GM18498 (cell line): ENCODE data around the gene PPL.

Experiments used
- ATAC-seq: cut with Tn5 transposase; IDR thresholded peaks from one replicate; pipeline ENCODE4 v1.9.1; 2021; ENCODE audit warnings: mild to moderate bottlenecking, moderate library complexity; ENCODE audit not compliant: unreplicated experiment

The PPL gene

GRCh38 chr16:4870138-4870671 is 66.7 kb downstream of the PPL start:
- ATAC-seq, result no peak

DNA sequence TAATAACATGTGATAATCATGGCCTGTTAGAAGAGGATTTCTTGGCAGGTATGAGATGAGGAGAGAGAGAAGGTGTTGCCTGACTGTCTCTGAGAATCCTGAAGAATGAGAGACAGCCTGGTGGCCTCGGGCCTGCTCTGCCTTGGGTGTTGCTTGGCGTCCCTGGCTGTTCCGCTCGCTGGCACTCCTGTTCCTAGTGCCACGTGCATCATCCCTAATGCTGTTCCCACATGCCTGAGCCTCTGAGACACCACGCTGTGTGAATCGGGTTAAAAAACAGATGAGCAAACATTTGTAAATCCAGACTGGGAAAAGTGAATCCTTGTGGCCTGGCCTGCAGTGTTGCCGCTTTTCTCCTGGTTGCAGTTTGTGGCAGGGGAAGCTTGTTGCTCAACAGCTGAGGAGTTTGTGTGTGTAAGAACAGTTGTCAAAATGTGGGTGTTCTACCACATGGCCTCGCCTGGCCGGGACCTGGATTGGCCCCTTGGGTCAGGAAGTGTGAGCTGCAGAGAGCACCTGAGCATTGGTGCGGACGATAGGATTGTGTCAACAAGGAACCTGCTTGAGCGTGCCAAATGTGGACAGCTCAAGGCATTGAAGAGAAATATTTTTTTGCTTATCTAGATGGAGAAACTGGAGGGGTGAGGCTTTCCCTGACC is 67.7 kb downstream of the PPL start:
- no peak for ATAC-seq

- ATAC-seq, result no peak
These were observed 68.4 kb downstream of the PPL start for GRCh38 chr16:4868535-4868934.

GRCh38 chr16:4868026-4868425 is 68.9 kb downstream of the PPL start:
- no peak for ATAC-seq

GRCh38 chr16:4866586-4866985 is 70.4 kb downstream of the PPL start:
- ATAC-seq, result no peak

- ATAC-seq, result no peak
These were observed 71.6 kb downstream of the PPL start for GRCh38 chr16:4865231-4865860.

DNA sequence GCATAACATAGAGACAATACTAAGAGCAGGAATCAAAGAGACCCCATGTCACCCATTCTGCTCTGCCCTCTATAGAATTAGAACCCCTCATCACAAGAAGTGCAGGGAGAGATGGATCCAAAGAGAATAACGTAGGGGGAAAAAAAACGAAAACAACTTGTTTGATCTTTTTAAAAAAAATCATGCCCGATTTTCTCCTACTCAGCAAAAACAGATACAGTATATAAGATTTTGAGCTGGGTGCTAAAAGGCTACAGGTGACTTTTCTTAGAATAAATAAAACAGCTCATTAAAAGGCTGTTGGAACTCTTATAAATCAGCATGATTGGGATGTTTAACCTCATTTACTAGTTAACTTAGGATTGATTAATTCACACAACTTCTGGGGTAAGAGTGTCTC is 72.2 kb downstream of the PPL start:
- no peak for ATAC-seq

GRCh38 chr16:4862639-4863038 is 74.3 kb downstream of the PPL start:
- no peak for ATAC-seq

DNA sequence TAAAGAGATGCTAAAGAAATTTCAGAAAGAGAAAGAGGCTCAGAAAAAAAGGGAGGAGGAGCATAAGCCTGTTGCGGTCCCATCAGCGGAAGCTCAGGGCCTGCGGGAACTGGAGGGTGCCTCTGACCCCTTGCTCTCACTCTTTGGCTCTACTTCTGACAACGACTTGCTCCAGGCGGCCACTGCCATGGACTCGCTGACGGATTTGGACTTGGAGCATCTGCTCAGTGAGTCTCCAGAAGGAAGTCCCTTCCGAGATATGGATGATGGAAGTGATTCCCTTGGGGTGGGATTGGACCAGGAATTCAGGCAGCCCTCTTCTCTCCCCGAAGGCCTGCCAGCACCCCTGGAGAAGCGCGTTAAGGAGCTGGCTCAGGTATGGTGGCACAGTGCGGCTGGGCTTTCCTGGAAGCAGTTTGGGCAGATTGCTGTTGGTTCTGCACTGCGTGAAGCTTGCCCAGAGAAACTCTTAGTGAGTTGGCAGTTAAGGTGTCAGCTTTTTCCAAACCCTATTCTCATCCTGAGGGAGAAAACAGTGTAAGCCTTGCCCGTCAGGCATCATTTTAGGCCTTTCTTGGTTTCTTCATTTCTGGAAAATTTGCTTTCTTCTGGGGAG is 76.1 kb downstream of the PPL start:
- ATAC-seq, result no peak

DNA sequence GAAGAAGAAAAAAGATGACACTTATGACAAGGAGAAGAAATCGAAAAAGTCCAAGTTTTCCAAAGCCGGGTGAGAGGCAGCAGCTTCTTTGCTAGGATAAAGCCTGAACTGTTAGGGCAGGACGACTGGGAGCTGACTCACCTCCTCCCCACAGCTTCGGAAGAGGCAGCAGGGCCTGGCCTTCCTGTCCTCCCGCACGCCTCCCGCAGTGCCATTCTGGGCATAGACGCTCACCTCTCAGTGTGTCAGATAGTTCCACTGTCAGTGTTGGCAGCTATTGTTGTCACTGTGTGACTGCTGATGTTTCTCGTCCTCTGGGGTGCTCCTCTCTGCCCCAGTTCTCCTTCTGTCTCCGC is 77.1 kb downstream of the PPL start:
- ATAC-seq, result no peak

DNA sequence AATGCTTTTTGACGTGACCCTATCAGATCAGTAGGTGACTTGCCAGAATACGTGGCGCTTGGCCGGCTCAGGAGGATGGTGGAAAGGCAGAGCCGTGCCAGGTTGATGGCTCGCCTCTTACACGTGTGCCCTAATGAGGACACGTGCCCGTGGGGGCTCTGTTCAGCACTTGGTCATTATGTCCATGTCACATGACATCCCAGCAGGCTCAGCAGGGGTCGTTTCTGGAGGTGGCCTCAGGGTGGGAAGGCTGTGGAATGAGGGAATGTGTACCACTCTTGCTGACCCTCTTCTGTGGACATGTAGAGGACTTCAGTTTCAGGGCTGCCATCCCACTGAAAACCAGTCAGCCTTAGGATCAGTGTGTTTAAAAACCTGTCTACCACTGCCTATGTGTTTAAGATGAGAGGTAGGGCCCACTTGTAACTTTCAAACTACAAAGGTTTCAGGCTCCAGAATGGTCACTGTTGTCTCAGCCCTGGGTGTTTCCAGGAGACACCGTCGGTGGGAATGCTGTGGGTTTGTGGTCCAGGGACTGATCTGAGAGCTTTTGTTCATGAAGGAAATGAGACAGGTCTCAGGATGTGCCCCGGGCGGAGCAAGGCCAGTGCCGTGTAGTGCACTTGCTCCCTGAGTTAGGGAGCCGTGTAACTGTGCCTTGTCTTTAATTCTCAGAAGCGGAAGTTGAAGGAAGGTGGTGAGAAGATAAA is 77.6 kb downstream of the PPL start:
- no peak for ATAC-seq

GRCh38 chr16:4855804-4856203 is 81.1 kb downstream of the PPL start:
- no peak for ATAC-seq

DNA sequence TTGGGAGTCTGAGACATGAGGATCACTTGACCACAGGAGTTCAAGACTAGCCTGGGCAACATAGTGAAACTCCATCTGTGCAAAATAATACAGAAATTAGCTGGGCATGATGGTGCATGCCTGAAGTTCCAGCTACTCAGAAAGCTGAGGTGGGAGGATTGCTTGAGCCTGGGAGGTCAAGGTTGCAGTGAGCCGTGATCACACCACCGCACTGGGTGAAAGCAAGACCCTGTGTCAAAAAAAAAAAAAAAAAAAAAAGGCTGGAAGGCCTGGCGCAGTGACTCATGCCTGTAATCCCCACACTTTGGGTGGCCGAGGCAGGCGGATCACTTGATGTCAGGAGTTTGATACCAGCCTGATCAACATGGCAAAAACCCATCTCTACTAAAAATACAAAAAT is 81.6 kb downstream of the PPL start:
- ATAC-seq, result no peak

- no peak for ATAC-seq
These were observed 84.6 kb downstream of the PPL start for GRCh38 chr16:4852221-4852872.

GRCh38 chr16:4850211-4850610 is 86.7 kb downstream of the PPL start:
- ATAC-seq, result no peak

DNA sequence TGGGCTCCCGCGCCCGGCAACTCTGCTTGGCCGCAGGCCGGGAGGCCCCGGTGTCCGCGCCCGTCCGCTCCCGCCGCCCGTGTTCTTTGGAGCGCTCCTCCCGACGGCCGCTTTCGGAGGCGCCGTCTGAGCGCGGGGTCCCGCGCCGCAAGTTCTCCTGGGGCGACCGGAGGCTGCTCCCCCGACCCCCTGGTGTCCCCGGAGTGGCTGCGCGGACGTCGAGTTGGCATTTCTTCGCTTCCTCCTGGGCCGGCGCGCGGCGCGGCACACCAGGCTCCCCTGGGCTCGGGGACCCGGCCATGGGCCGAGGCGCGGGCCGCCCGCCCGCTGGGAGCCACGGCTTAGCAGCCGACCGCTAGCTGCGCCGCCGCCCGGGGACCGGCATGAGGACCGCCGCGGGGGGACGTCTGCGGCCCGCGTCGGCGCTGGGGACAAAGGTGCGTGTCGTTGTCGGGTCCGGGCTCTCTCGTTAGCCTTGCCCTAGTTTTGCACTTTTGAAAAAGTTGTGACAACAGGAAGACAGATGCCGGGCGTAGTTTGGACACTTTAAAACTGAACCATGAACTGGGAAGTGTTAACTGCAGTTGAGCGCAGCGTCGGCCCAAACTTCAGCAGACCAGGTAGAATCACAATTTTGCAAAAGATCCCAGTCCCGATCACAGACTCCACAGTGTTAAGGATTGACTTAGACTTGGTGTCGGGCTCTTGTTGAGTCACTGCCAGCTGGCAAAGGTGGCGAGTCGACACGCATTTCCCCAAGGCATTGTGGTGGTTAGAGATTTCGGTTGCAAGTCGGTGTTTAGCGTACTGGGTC is 89.0 kb downstream of the PPL start:
- ATAC-seq, result peak; percentile 17

DNA sequence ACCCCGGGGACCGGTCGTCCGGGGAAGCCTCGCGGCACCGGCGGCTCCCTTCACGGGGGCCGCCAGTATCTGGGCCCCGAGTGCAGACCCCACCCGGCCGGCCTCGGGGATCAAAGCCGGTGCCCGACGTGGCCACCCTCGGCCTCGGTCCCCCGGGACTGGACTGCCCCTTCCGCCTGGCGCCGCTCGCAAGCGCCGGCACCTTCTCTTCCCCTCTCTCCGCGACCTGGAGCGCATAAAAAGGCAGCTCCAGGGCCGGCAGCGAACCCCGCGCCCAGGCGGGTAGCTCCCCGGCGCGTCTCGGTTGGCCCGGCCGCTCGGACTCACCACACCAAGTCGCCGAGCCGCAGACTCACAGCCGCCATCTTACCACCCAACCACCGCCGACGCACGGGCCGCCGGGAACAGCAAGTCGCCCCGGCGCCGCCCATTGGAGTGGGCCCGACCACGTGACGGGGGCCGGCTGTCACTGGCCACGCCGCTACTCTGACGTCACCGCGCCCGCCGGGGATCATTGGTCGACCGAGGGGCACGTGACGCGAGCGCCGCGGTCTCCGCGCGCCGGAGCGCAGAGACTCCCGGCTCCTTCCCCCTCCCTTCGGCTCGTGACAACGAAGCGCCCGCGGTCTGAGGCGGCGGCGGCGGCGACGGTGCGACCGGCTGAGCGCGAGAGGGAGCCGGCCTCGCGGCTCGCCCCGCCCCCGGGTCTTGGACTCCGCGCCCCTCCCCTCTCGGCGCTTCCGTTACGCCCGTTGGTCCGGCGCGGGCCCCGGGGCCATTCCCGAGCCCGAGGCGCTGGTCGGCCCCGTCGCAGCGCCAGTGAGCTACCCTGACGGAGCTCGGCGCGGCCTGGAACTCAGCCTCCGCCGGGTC is 89.8 kb downstream of the PPL start, which contains the start of the genes GLYR1 and UBN1:
GLYR1 (minus strand) TSS at position 388 of the 873 bp plus-strand sequence; CDS start at position 365, 23 bp downstream.
UBN1 (plus strand) TSS at position 581 of the 873 bp plus-strand sequence. CDS start 5,437 bp downstream, outside the sequence.
- peak; percentile 87 for ATAC-seq

DNA sequence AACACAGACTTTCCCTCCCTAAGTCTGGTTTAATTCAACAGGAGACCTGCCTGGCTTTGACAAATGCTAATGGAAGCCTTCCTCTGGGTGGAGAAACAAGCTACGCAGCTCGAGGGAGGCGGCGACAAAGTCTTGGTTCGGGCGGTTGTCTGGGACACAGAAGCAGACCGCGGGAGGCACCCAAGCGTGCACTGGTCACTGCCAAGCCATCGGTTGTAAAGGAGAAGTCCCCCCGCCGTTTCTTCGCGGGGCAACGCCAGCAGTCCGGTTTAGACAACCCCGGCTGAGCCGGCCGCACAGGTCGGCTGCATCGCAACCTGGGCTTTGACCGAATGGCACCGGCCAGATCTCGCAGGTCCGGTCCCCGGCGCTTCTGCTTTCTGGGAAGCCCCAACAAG is 90.4 kb downstream of the PPL start:
- peak; percentile 29 for ATAC-seq

- ATAC-seq, result no peak
These were observed 96.0 kb downstream of the PPL start for GRCh38 chr16:4840984-4841383.
